Body of pancreas (tissue), 4 donors: Measurements from ENCODE around the gene THSD4. TPM values are rescaled to one million over a fixed set of nuclear protein-coding genes. Genes with fewer than 3 reads are reported as not detected.

ENCODE experiments used
- ATAC-seq: fragments of 150-250 bp; one replicate; pipeline ENCODE4 v1.9.1; 2016
- DNase-seq, 4 donors: peaks; one replicate each; pipeline ENCODE4 v3.0.0-alpha.2; 2019
- H3K27ac ChIP-seq, 4 donors: fragments of 200-600 bp; sonication (generic); 1 replicate in 3 of 4; 2 replicates in 1 of 4; pipeline versions ENCODE4 v1.5.1 to v1.6.1; 2016 to 2019; ENCODE audit warnings: mild to moderate bottlenecking in 1 of 4, mixed read lengths in 1 of 4, moderate library complexity in 1 of 4
- H3K27me3 ChIP-seq, 2 donors: fragments of 200-600 bp; sonication (generic); one replicate each; pipeline ENCODE4 v1.6.0; 2016; ENCODE audit warnings: mild to moderate bottlenecking in 1 of 2
- H3K36me3 ChIP-seq, 2 donors: fragments of 200-600 bp; sonication (generic); replicated peaks in 1 of 2; 2 replicates each; pipeline ENCODE4 v1.5.1; 2016; ENCODE audit warnings: low read depth in 2 of 2; ENCODE audit not compliant: insufficient read depth in 1 of 2
- H3K4me1 ChIP-seq: fragments of 200-600 bp; sonication (generic); one replicate; pipeline ENCODE4 v1.6.0; 2016
- H3K4me3 ChIP-seq, 2 donors: fragments of 200-600 bp; sonication (generic); 1 replicate in 1 of 2; 2 replicates in 1 of 2; pipeline ENCODE4 v1.5.1; 2016 to 2019
- H3K9me3 ChIP-seq, 3 donors: fragments of 200-600 bp; sonication (generic); 1 replicate in 2 of 3; 2 replicates in 1 of 3; pipeline ENCODE4 v1.5.1; 2016
- CTCF ChIP-seq, 7 experiments: fragments of 450-650 bp in 4 of 7; fragments of 200-600 bp in 3 of 7; sonication (generic) in 3 of 7; IDR thresholded peaks; one replicate each; pipeline ENCODE4 v1.5.1; 2016 to 2019; ENCODE audit warnings: antibody characterized with exemption in 7 of 7
- POLR2A ChIP-seq, 3 donors: fragments of 450-650 bp; IDR thresholded peaks; one replicate each; pipeline ENCODE4 v1.6.1; 2016; ENCODE audit warnings: antibody characterized with exemption in 3 of 3, mild to moderate bottlenecking in 2 of 3
- WGBS, 2 donors: methylation state at CpG; one replicate each; pipeline ENCODE4 v1.1.5; 2017; 5-methylcytosine and 5-hydroxymethylcytosine counted together
- intact Hi-C: fragments of 100-400 bp; cut with DNase I; formaldehyde crosslinking; loops from one replicate; pipeline ENCODE4 v1.15.1; 2023
- total RNA-seq, 2 donors: library from RNA; depleted of rRNA; stranded (reverse); fragments of >200 nt; gene quantifications; one replicate each; pipeline ENCODE4 v1.1.0, GENCODE V29; 2016

The THSD4 gene
- total RNA-seq, 2 donors from 2014 or later: 12.9 to 16.1 TPM

DNA sequence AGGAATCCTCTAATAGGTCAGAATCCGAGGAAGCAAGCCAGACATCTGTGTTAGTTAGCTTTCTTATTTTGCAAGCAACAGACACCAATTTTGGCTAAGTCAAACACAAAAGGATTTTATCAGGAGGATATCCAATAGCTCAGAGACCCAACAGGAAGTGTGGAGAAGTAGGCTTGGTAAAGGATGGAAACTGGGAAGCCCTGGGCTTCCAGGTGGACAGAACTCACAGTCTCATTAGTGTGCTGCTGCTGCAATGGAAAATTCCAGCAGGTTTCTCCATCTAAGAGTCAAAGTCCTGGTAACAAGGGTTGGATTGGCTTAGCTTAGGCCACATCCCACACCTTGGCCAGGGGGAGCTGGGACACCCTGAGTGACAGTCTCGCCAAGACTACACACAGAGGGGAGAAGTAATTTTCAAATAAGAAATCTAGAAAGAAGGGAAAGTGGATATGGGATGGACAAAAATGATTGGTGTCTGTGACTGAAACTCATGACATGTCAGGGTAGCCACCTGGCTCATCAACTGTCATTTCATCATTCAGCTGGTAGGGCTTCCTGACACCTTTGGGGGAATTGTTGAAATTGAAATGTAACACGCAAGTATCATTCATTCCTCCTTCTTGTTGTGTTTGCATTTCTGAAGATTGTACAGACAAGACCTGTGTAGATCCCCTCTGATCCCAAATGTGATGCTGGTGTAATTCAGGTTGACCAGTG, 158.6 kb downstream of the THSD4 start:
- Histone ChIP-seq H3K36me3 (no peaks in the 10 kb centered on the region), H3K4me3 (no peak overlapping the region), H3K27ac (no peak overlapping the region), H3K27me3 (no peaks in the 10 kb centered on the region), H3K9me3 (no peaks in the 10 kb centered on the region), H3K4me1 (peaks cover 8% of the 10 kb centered on the region)
- 80 to 81% methylated on average over 3 of the region's 3 CpGs for WGBS, 2 donors
- intact Hi-C loops: no loop called here
- TF ChIP-seq CTCF (IDR thresholded peaks at IDR 0.05): no peak
- DNase-seq: no peak
- no peak for ATAC-seq

DNA sequence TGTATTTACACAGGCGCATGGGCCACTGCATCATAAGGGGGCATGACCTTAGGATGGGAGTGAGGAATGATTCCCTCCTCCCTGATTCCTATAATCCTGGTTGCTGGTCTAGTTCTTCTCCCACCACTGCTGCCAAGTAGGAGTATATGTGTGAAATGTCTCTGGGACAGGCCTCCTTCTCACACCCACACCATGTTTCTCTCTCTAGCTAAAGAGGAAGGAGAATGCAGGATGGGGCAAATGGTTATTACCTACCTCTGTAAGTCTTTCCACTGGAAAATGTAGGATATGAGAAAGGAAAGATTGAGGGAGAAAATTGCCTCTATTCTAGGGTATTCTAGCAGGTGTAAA, 159.2 kb downstream of the THSD4 start:
- Histone ChIP-seq H3K4me1 (peaks cover 13% of the 10 kb centered on the region), H3K4me3 (no peak overlapping the region), H3K36me3 (no peaks in the 10 kb centered on the region), H3K9me3 (no peaks in the 10 kb centered on the region), H3K27me3 (no peaks in the 10 kb centered on the region), H3K27ac (no peak overlapping the region)
- TF ChIP-seq POLR2A (IDR thresholded peaks at IDR 0.05) (no peak), CTCF (IDR thresholded peaks at IDR 0.05) (no peak)
- DNase-seq: no peak
- ATAC-seq: no peak
- intact Hi-C loops: no loop called here
- WGBS, 2 donors: 89 to 100% methylated on average over 1 of the region's 1 CpG

- DNase-seq (no peak), ATAC-seq (no peak)
- H3K27me3 ChIP-seq: no peaks in the 10 kb centered on the region
- no peaks in the 10 kb centered on the region for H3K36me3 ChIP-seq
- intact Hi-C loops: no loop called here
- no peak overlapping the region for H3K4me3 ChIP-seq
- H3K9me3 ChIP-seq: no peaks in the 10 kb centered on the region
- no peak for TF ChIP-seq CTCF (IDR thresholded peaks at IDR 0.05)
- no peak for TF ChIP-seq POLR2A (IDR thresholded peaks at IDR 0.05)
- peaks cover 19% of the 10 kb centered on the region for H3K4me1 ChIP-seq
- H3K27ac ChIP-seq: no peak overlapping the region
- 61 to 63% methylated on average over 3 of the region's 3 CpGs for WGBS, 2 donors
Measured at GRCh38 chr15:71275098-71275497, 159.8 kb downstream of the THSD4 start.

GRCh38 chr15:71275566-71276335, 160.5 kb downstream of the THSD4 start:
- H3K27ac ChIP-seq: no peak overlapping the region
- no peaks in the 10 kb centered on the region for H3K36me3 ChIP-seq

More at GRCh38 chr15:71275566-71276335, 160.5 kb downstream of the THSD4 start:
- H3K4me3 ChIP-seq: no peak overlapping the region
- DNase-seq: no peak
- H3K4me1 ChIP-seq: peaks cover 19% of the 10 kb centered on the region
- ATAC-seq: no peak
- no peak for TF ChIP-seq POLR2A (IDR thresholded peaks at IDR 0.05)
- TF ChIP-seq CTCF (IDR thresholded peaks at IDR 0.05): no peak
- intact Hi-C loops: no loop called here
- no peaks in the 10 kb centered on the region for H3K27me3 ChIP-seq
- H3K9me3 ChIP-seq: no peaks in the 10 kb centered on the region
- 54% methylated on average over 9 of the region's 9 CpGs for WGBS, 2 donors
